Cardiac muscle cell (in vitro differentiated cells and primary cell): ENCODE results near the gene SKAP2. TPM values are rescaled to one million over a fixed set of nuclear protein-coding genes. Genes with fewer than 3 reads are reported as not detected.

Source experiments
- DNase-seq, 2 donors: peaks; one replicate each; pipeline versions ENCODE4 v3.0.0 to v3.0.0-alpha.2; 2010 to 2017; ENCODE audit warnings: low read depth in 1 of 2, low spot score in 1 of 2
- H3K27ac ChIP-seq: fragments of 200-600 bp; sonication (generic); 2 replicates; pipeline ENCODE4 v1.5.1; 2016
- H3K27me3 ChIP-seq: fragments of 200-600 bp; sonication (generic); 2 replicates; pipeline ENCODE4 v1.6.0; 2016; ENCODE audit warnings: control low read depth
- H3K36me3 ChIP-seq: fragments of 200-600 bp; sonication (generic); 2 replicates; pipeline ENCODE4 v1.5.1; 2016; ENCODE audit warnings: control low read depth
- H3K4me1 ChIP-seq: fragments of 200-600 bp; sonication (generic); 2 replicates; pipeline ENCODE4 v1.8.1; 2017; ENCODE audit warnings: low read depth, mild to moderate bottlenecking, mixed run types
- H3K4me3 ChIP-seq: fragments of 200-600 bp; sonication (generic); 2 replicates; pipeline ENCODE4 v1.5.1; 2016; ENCODE audit warnings: mild to moderate bottlenecking
- H3K9me3 ChIP-seq: fragments of 200-600 bp; sonication (generic); 2 replicates; pipeline ENCODE4 v1.5.1; 2017; ENCODE audit warnings: low read depth, mild to moderate bottlenecking, control low read depth
- CTCF ChIP-seq: IDR thresholded peaks from 2 replicates; pipeline ENCODE4 v1.5.1; 2012; ENCODE audit warnings: low read depth, mild to moderate bottlenecking, low read length
- polyA plus RNA-seq: library from polyadenylated mRNA; unstranded; fragments of >200 nt; fragmentation: Nextera tagmentation; extraction: Ambion mirVana; gene quantifications from 2 replicates; pipeline ENCODE4 v1.2.1, GENCODE V29; 2016
- total RNA-seq: library from RNA; depleted of rRNA; stranded (reverse); fragments of >200 nt; gene quantifications from 2 replicates; pipeline ENCODE4 v1.2.3, GENCODE V29; 2016

Gene SKAP2
- total and polyA plus RNA-seq, 2 experiments from 2014 or later: 1.2 to 2.8 TPM

- no peak for DNase-seq
- no peaks in the 10 kb centered on the region for H3K9me3 ChIP-seq
- no peaks in the 10 kb centered on the region for H3K36me3 ChIP-seq
- H3K4me1 ChIP-seq: no peaks in the 10 kb centered on the region
- H3K27me3 ChIP-seq: peaks cover 30% of the 10 kb centered on the region
- no peak for TF ChIP-seq CTCF
- H3K4me3 ChIP-seq: no peak overlapping the region
- H3K27ac ChIP-seq: no peak overlapping the region
Observed at GRCh38 chr7:26899519-26899918, 35.1 kb upstream of the SKAP2 start.

GRCh38 chr7:26898891-26899290 lies 34.5 kb upstream of the SKAP2 start:
- no peak for DNase-seq
- no peak overlapping the region for H3K4me3 ChIP-seq
- peaks cover 34% of the 10 kb centered on the region for H3K27me3 ChIP-seq
- H3K4me1 ChIP-seq: no peaks in the 10 kb centered on the region
- no peaks in the 10 kb centered on the region for H3K36me3 ChIP-seq
- no peak overlapping the region for H3K27ac ChIP-seq
- no peak for TF ChIP-seq CTCF
- H3K9me3 ChIP-seq: no peaks in the 10 kb centered on the region

- TF ChIP-seq CTCF: no peak
- no peak for DNase-seq
- H3K27me3 ChIP-seq: peaks cover 44% of the 10 kb centered on the region
- H3K27ac ChIP-seq: no peak overlapping the region
- no peaks in the 10 kb centered on the region for H3K9me3 ChIP-seq
- H3K36me3 ChIP-seq: no peaks in the 10 kb centered on the region
- H3K4me3 ChIP-seq: no peak overlapping the region
- H3K4me1 ChIP-seq: no peaks in the 10 kb centered on the region
Observed at GRCh38 chr7:26897928-26898327, 33.5 kb upstream of the SKAP2 start.

GRCh38 chr7:26891400-26892350 lies 27.3 kb upstream of the SKAP2 start:
- H3K27ac ChIP-seq: no peak overlapping the region
- TF ChIP-seq CTCF: no peak
- DNase-seq: no peak
- no peaks in the 10 kb centered on the region for H3K36me3 ChIP-seq
- peaks cover 30% of the 10 kb centered on the region for H3K27me3 ChIP-seq
- H3K9me3 ChIP-seq: no peaks in the 10 kb centered on the region
- H3K4me1 ChIP-seq: no peaks in the 10 kb centered on the region
- no peak overlapping the region for H3K4me3 ChIP-seq

- no peaks in the 10 kb centered on the region for H3K9me3 ChIP-seq
- DNase-seq: no peak
- no peak overlapping the region for H3K27ac ChIP-seq
- TF ChIP-seq CTCF: no peak
- no peaks in the 10 kb centered on the region for H3K27me3 ChIP-seq
- no peak overlapping the region for H3K4me3 ChIP-seq
- no peaks in the 10 kb centered on the region for H3K4me1 ChIP-seq
- no peaks in the 10 kb centered on the region for H3K36me3 ChIP-seq
Observed at GRCh38 chr7:26880852-26881251, 16.5 kb upstream of the SKAP2 start.
